T-cell (primary cell): ENCODE data around the gene COPA. TPM values are rescaled to one million over a fixed set of nuclear protein-coding genes. Genes with fewer than 3 reads are reported as not detected.
A peak's percentile ranks its signal among the peaks of the same experiment; 100 is the strongest.

Experiments used
- ATAC-seq, 4 experiments: fragments of 200-7000 bp in 3 of 4; fragments of 150-1000 bp in 1 of 4; cut with Tn5 transposase; replicated peaks in 1 of 4; 1 replicate in 3 of 4; 2 replicates in 1 of 4; pipeline ENCODE4 v1.10.0; 2021; ENCODE audit warnings: moderate library complexity in 3 of 4, mild to moderate bottlenecking in 2 of 4, moderate number of reproducible peaks in 1 of 4
- CTCF ChIA-PET, 2 donors: fragments of 300-600 bp; sonication (Branson Sonifier 250); formaldehyde crosslinking; loops; one replicate each; lab custom pipeline; 2022; ENCODE audit warnings: antibody characterized with exemption in 2 of 2; lab: Charles Lee
- POLR2A ChIA-PET, 2 donors: fragments of 300-600 bp; sonication (Branson Sonifier 250); formaldehyde crosslinking; loops; one replicate each; lab custom pipeline; 2022; ENCODE audit warnings: antibody characterized with exemption in 2 of 2; lab: Charles Lee
- DNase-seq, 35 experiments: peaks; one replicate each; pipeline versions ENCODE4 v3.0.0 to v3.0.0-alpha.2; 2013 to 2023
- H3K27ac ChIP-seq: one replicate; pipeline ENCODE4 v1.5.1; 2013; ENCODE audit warnings: low read length
- H3K27me3 ChIP-seq, 2 experiments: replicated peaks in 1 of 2; 1 replicate in 1 of 2; 2 replicates in 1 of 2; pipeline versions ENCODE4 v1.6.1 to v1.7.0; 2013; ENCODE audit warnings: low read length in 1 of 2, mixed read lengths in 1 of 2; ENCODE audit not compliant: control insufficient read depth in 2 of 2, insufficient read depth in 2 of 2; ENCODE audit errors: extremely low read depth in 1 of 2
- H3K36me3 ChIP-seq, 2 donors: 1 replicate in 1 of 2; 2 replicates in 1 of 2; pipeline versions ENCODE4 v1.6.1 to v1.7.0; 2013; ENCODE audit warnings: low read length in 1 of 2; ENCODE audit not compliant: control insufficient read depth in 2 of 2, insufficient read depth in 1 of 2; ENCODE audit errors: extremely low read depth in 1 of 2
- H3K4me1 ChIP-seq, 2 experiments: 1 replicate in 1 of 2; 2 replicates in 1 of 2; pipeline versions ENCODE4 v1.6.1 to v1.7.0; 2013; ENCODE audit warnings: low read length in 2 of 2, mixed read lengths in 1 of 2; ENCODE audit not compliant: insufficient read depth in 2 of 2, control insufficient read depth in 1 of 2; ENCODE audit errors: extremely low read depth in 1 of 2
- H3K4me3 ChIP-seq, 2 donors: 1 replicate in 1 of 2; 2 replicates in 1 of 2; pipeline versions ENCODE4 v1.5.1 to v1.7.0; 2013; ENCODE audit warnings: mild to moderate bottlenecking in 2 of 2, low read length in 1 of 2, moderate library complexity in 1 of 2; ENCODE audit not compliant: control insufficient read depth in 1 of 2; ENCODE audit errors: extremely low read depth in 1 of 2
- H3K9me3 ChIP-seq: 2 replicates; pipeline ENCODE4 v1.7.0; 2013
- H3K27ac Mint-ChIP-seq, 2 donors: one replicate each; pipeline ENCODE4 v1.8.0; 2020 to 2021; ENCODE audit warnings: mild to moderate bottlenecking in 2 of 2, mixed read lengths in 2 of 2
- H3K27me3 Mint-ChIP-seq, 2 donors: one replicate each; pipeline ENCODE4 v1.8.0; 2021 to 2022; ENCODE audit warnings: mixed read lengths in 2 of 2
- H3K36me3 Mint-ChIP-seq: one replicate; pipeline ENCODE4 v1.8.0; 2021; ENCODE audit warnings: mixed read lengths
- H3K4me1 Mint-ChIP-seq, 3 donors: one replicate each; pipeline ENCODE4 v1.8.0; 2020 to 2022; ENCODE audit warnings: mixed read lengths in 3 of 3, mild to moderate bottlenecking in 1 of 3
- H3K4me3 Mint-ChIP-seq, 3 donors: one replicate each; pipeline ENCODE4 v1.8.0; 2020 to 2022; ENCODE audit warnings: mild to moderate bottlenecking in 3 of 3, mixed read lengths in 3 of 3, moderate library complexity in 3 of 3
- H3K9me3 Mint-ChIP-seq, 3 donors: one replicate each; pipeline ENCODE4 v1.8.0; 2020 to 2022; ENCODE audit warnings: mixed read lengths in 3 of 3
- WGBS: methylation state at CpG from one replicate; pipeline ENCODE4 v1.1.5; 2013; ENCODE audit warnings: missing lambda C conversion rate; ENCODE audit not compliant: insufficient coverage; 5-methylcytosine and 5-hydroxymethylcytosine counted together
- total RNA-seq, 35 experiments: library from RNA in 6 of 35; stranded (reverse) in 6 of 35; fragments of 120-200 nt in 1 of 35; gene quantifications; one replicate each; pipeline versions ENCODE4 v1.2.1 to v1.2.4 and lab custom pipeline; 2013 to 2026

COPA gene
- total RNA-seq, 5 donors from 2014 or later (not counting 1 experiment from before 2014, with no cell fraction given), result 106 to 126 (median 111) TPM

- H3K4me1 ChIP-seq, result peaks cover 10 to 23% of the 10 kb centered on the region in 2 experiments
- peaks cover 57 to 73% (median 60%) of the 10 kb centered on the region in 3 donors for H3K4me1 Mint-ChIP-seq
- no peaks in the 10 kb centered on the region for H3K9me3 ChIP-seq
- peak overlapping the region; percentile 99 to 100 for H3K27ac Mint-ChIP-seq
- no peaks in the 10 kb centered on the region for H3K9me3 Mint-ChIP-seq
- WGBS, result 0% methylated on average over 2 of the region's 7 CpGs
- DNase-seq (peak in 4 of 35 experiments; percentile 2 to 34 (median 7)), ATAC-seq (peak in 2 of 4 experiments; percentile 5 to 6)
- H3K36me3 ChIP-seq, result peaks cover 8 to 45% of the 10 kb centered on the region in 2 donors
- H3K4me3 ChIP-seq, result peak overlapping the region; percentile 78 to 100
- CTCF ChIA-PET, result no interaction called here
- no peaks in the 10 kb centered on the region for H3K27me3 Mint-ChIP-seq
- POLR2A ChIA-PET, result no interaction called here
- no peaks in the 10 kb centered on the region for H3K27me3 ChIP-seq
- peak overlapping the region; percentile 96 for H3K27ac ChIP-seq
- H3K4me3 Mint-ChIP-seq, result peak overlapping the region; percentile 97 to 100 (median 99)
- peaks cover 39% of the 10 kb centered on the region for H3K36me3 Mint-ChIP-seq
These were observed 524 bp downstream of the COPA start for GRCh38 chr1:160342526-160342925.

DNA sequence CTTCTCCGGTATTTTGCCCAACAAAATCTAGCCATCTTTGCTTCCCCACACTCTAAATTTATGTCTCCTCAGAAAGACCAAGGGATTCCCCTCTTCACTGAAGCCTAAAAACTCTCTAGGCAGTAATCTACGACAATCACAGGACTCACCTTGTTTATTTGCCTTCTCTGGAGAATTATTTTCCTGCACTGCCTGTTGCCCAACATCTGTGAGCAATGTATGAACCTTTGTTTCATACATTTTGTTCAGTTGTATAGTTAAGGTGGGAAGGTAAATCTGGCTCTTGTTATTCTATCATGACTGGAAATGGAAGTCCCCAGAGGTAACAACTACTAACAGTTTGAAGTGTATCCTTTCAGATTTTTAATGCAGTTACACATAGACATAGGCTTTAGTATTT lies 2.2 kb downstream of the COPA start:
- peaks cover 4 to 41% of the 10 kb centered on the region in 2 donors for H3K36me3 ChIP-seq
- no peaks in the 10 kb centered on the region for H3K9me3 ChIP-seq
- Mint-ChIP-seq H3K36me3 (peaks cover 37% of the 10 kb centered on the region), H3K27ac (peak overlapping the region in 1 of 2 donors; percentile 45), H3K4me3 (peak overlapping the region; percentile 68 to 99 (median 97)), H3K9me3 (no peaks in the 10 kb centered on the region), H3K4me1 (peaks cover 52 to 60% (median 58%) of the 10 kb centered on the region in 3 donors), H3K27me3 (no peaks in the 10 kb centered on the region)
- CTCF ChIA-PET, result no interaction called here
- ATAC-seq, result no peak
- H3K4me3 ChIP-seq, result no peak overlapping the region
- 100% methylated on average over 1 of the region's 2 CpGs for WGBS
- DNase-seq, result no peak
- POLR2A ChIA-PET, result no interaction called here
- no peaks in the 10 kb centered on the region for H3K27me3 ChIP-seq
- peaks cover 10 to 23% of the 10 kb centered on the region in 2 experiments for H3K4me1 ChIP-seq
- H3K27ac ChIP-seq, result no peak overlapping the region

DNA sequence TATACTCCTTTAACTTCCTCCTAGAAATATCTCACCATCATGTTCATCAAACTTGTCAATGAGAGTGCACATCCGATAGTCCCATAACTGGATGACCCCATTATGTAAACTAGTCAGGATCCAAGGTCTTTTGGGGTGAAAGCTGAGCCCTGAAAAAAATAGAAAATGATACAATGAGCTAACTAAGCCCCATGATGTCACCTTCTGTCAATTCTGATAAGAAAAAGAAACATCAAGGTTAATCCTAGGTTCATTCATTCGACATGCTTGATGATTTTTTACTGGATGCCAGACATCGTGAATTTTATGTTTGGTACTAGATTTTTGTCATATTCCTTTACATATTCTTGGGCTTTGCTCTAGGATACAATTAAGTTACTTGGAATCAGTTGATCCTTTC lies 2.9 kb downstream of the COPA start:
- Histone ChIP-seq H3K9me3 (no peaks in the 10 kb centered on the region), H3K27ac (no peak overlapping the region), H3K4me3 (no peak overlapping the region), H3K27me3 (no peaks in the 10 kb centered on the region), H3K4me1 (peaks cover 10 to 20% of the 10 kb centered on the region in 2 experiments), H3K36me3 (peaks cover 4 to 40% of the 10 kb centered on the region in 2 donors)
- H3K27me3 Mint-ChIP-seq, result no peaks in the 10 kb centered on the region
- CTCF ChIA-PET, result no interaction called here
- POLR2A ChIA-PET, result no interaction called here
- no peak overlapping the region for H3K4me3 Mint-ChIP-seq
- no peak overlapping the region for H3K27ac Mint-ChIP-seq
- ATAC-seq (no peak), DNase-seq (no peak)
- H3K36me3 Mint-ChIP-seq, result peaks cover 41% of the 10 kb centered on the region
- H3K9me3 Mint-ChIP-seq, result no peaks in the 10 kb centered on the region
- peaks cover 52 to 60% (median 58%) of the 10 kb centered on the region in 3 donors for H3K4me1 Mint-ChIP-seq
- no CpG with 5 or more reads among the region's 3 CpGs for WGBS

GRCh38 chr1:160338580-160338979 lies 4.5 kb downstream of the COPA start:
- ChIA-PET CTCF (no interaction called here), POLR2A (interaction anchor here (0.6 kb wide), 2 partner anchors 20 to 94 kb away, joined by 4 read pairs; no protein-coding TSS in a partner anchor)
- 88% methylated on average over 4 of the region's 4 CpGs for WGBS
- no peaks in the 10 kb centered on the region for H3K27me3 Mint-ChIP-seq
- no peak for ATAC-seq
- H3K4me1 Mint-ChIP-seq, result peaks cover 41 to 49% (median 48%) of the 10 kb centered on the region in 3 donors
- H3K27ac Mint-ChIP-seq, result peak overlapping the region in 1 of 2 donors; percentile 0
- Histone ChIP-seq H3K9me3 (no peaks in the 10 kb centered on the region), H3K27ac (no peak overlapping the region), H3K4me3 (no peak overlapping the region), H3K36me3 (peaks cover 4 to 55% of the 10 kb centered on the region in 2 donors), H3K4me1 (peaks cover 6 to 14% of the 10 kb centered on the region in 2 experiments), H3K27me3 (no peaks in the 10 kb centered on the region)
- peaks cover 42% of the 10 kb centered on the region for H3K36me3 Mint-ChIP-seq
- H3K9me3 Mint-ChIP-seq, result no peaks in the 10 kb centered on the region
- no peak for DNase-seq
- H3K4me3 Mint-ChIP-seq, result no peak overlapping the region

GRCh38 chr1:160332516-160332915 lies 10.5 kb downstream of the COPA start:
- peaks cover 2 to 8% (median 6%) of the 10 kb centered on the region in 3 donors for H3K4me1 Mint-ChIP-seq
- POLR2A ChIA-PET, result no interaction called here
- peaks cover 19 to 90% of the 10 kb centered on the region in 2 donors for H3K36me3 ChIP-seq
- H3K4me3 Mint-ChIP-seq, result no peak overlapping the region
- no peaks in the 10 kb centered on the region for H3K9me3 Mint-ChIP-seq
- ATAC-seq, result no peak
- no peaks in the 10 kb centered on the region for H3K4me1 ChIP-seq
- DNase-seq, result no peak
- no peaks in the 10 kb centered on the region for H3K9me3 ChIP-seq
- no peaks in the 10 kb centered on the region for H3K27me3 ChIP-seq
- H3K27ac Mint-ChIP-seq, result no peak overlapping the region
- no peak overlapping the region for H3K27ac ChIP-seq
- no peaks in the 10 kb centered on the region for H3K27me3 Mint-ChIP-seq
- H3K36me3 Mint-ChIP-seq, result peaks cover 44% of the 10 kb centered on the region
- CTCF ChIA-PET, result interaction anchor here in 1 of 2 donors (0.6 kb wide), 1 partner anchor 16 kb away, joined by 3 read pairs; no protein-coding TSS in a partner anchor
- no peak overlapping the region for H3K4me3 ChIP-seq

GRCh38 chr1:160330119-160330518 lies 12.9 kb downstream of the COPA start:
- H3K9me3 Mint-ChIP-seq, result no peaks in the 10 kb centered on the region
- H3K4me1 ChIP-seq, result no peaks in the 10 kb centered on the region
- H3K4me3 Mint-ChIP-seq, result no peak overlapping the region
- H3K27me3 ChIP-seq, result no peaks in the 10 kb centered on the region
- no peak overlapping the region for H3K27ac Mint-ChIP-seq
- H3K9me3 ChIP-seq, result no peaks in the 10 kb centered on the region
- ChIA-PET POLR2A (interaction anchor here in 1 of 2 donors (0.7 to 0.9 kb wide), 2 partner anchors 14 to 486 kb away, joined by 3 to 5 read pairs; no protein-coding TSS in a partner anchor), CTCF (no interaction called here)
- no peak overlapping the region for H3K27ac ChIP-seq
- ATAC-seq, result no peak
- peaks cover 28 to 94% of the 10 kb centered on the region in 2 donors for H3K36me3 ChIP-seq
- H3K4me3 ChIP-seq, result no peak overlapping the region
- H3K36me3 Mint-ChIP-seq, result peaks cover 51% of the 10 kb centered on the region
- no peaks in the 10 kb centered on the region for H3K27me3 Mint-ChIP-seq
- no peak for DNase-seq
- H3K4me1 Mint-ChIP-seq, result peaks cover 2 to 14% (median 5%) of the 10 kb centered on the region in 3 donors
